Activated CD4-positive, alpha-beta T cell treated with anti-CD3 and anti-CD28 coated beads, Interleukin-2, amount 50 U/mL, for 1 hour (primary cell): ENCODE results near the gene C1orf185.
"Not testable (repeated sequence)": the region's sequence is repeated elsewhere in the genome, so short reads cannot be mapped to it uniquely, and the experiment has no call there.

ENCODE experiments used
- DNase-seq: peaks from one replicate; pipeline ENCODE4 v3.0.0-alpha.2; 2020

Gene C1orf185

DNA sequence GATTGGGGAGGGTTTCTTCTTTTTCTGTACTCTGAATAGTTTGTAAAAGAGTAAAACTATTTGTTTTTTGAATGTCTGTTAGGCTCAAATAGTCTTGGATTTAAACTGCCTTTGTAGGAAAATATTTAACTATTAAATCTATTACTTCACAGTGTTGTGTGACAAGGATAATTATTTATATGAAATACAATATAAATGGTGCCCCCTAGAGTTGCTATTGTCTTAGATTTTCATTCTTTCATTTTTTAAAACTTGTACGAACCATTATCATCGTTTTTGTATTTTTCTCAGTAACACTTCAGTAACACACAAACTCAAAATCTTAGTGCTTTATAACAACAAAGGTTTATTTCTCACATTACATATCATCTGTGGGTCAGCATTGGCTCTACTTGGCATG, 37.4 kb downstream of the C1orf185 start:
- no peak for DNase-seq

DNA sequence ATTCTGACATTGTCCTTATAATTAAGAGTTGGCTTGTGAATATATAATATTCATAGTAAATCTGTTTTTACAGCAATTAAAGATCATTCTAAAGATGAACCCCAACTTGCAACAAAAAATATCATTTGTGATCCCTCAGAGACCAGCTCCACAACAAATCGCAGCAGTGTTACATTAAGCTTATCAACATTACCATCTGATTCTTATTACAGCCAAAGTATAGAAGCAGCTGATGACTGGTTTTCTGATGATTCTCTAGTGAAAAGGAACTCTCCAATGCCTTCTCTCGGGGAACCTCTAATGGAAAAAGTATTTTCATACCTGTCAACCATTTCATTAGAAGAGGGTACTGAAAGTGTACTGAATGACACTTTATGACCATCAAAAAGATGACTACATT, 45.4 kb downstream of the C1orf185 start:
- no peak for DNase-seq

DNA sequence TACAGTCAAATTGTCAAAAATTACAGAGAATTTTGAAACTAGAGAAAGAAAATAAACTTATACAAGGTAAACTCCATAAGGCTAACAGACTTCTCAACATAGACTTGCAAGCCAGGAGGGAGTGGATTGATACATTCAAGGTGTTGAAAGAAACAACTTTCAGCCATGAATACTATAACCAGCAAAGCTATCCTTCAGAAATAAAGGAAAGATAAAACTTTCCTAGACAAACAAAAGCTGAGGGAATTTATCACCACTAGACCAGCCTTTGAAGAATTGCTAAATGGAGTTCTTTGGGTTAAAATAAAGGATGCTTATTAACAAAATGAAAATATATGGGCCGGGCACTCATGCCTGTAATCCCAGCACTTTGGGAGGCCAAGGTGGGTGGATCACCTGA, 52.7 kb downstream of the C1orf185 start:
- no peak for DNase-seq

GRCh38 chr1:51156752-51157151, 54.7 kb downstream of the C1orf185 start:
- no peak for DNase-seq

DNA sequence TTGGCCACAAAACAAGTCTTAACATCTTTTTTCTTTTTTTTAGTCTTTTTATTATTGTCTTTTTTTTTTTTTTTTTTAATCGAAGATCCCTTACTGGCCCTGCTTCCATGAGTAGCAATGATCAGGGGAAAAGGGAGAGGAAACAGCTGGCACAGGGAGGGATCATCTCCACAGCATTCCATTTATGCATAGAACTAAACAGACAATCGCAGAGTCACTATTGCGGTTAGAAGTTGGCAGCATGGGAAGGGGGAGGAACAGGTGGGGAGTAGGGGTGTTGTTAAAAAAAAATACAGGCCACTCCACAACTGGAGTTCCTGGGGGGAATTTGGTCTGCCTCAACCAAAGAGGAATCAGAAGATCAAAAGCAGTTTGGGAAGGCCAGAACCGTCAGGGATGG, 55.4 kb downstream of the C1orf185 start:
- DNase-seq, result no peak

DNA sequence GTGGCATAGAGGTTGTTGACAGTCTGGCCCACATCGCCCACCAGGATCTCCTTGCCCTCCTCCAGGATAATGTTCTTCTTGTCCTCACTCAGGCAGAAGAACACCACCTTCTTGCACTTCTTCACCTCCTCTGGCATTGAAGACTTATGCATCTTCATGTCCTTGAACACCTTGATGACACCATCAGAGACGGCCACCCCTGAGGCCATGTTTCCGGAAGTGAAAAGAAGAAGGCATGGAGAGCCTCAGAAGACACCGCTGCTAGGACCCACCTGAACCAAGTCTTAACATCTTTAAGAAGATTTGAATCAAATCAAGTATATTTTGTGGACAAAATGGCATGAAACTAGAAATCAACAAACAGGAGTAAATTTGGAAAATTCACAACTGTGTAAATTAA, 56.2 kb downstream of the C1orf185 start:
- DNase-seq, result no peak

DNA sequence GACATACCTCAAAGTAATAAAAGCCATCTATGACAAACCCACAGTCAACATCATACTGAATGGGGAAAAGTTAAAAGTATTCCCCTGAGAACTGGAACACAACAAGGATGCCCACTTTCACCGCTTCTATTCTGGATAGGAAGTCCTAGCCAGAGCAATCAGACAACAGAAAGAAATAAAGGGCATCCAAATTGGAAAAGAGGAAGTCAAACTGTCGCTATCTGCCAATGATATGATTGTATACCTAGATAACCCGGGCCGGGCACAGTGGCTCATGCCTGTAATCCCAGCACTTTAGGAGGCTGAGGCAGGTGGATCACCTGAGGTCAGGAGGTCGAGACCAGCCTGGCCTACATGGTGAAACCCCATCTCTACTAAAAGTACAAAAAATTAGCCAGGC, 60.5 kb downstream of the C1orf185 start:
- DNase-seq, result not testable (repeated sequence)

GRCh38 chr1:51165540-51165939, 63.5 kb downstream of the C1orf185 start:
- no peak for DNase-seq

GRCh38 chr1:51168266-51168845, 66.3 kb downstream of the C1orf185 start:
- DNase-seq, result no peak

GRCh38 chr1:51168936-51169335, 66.9 kb downstream of the C1orf185 start:
- DNase-seq, result no peak

- DNase-seq, result no peak
Observed at GRCh38 chr1:51170342-51170741, 68.3 kb downstream of the C1orf185 start.

DNA sequence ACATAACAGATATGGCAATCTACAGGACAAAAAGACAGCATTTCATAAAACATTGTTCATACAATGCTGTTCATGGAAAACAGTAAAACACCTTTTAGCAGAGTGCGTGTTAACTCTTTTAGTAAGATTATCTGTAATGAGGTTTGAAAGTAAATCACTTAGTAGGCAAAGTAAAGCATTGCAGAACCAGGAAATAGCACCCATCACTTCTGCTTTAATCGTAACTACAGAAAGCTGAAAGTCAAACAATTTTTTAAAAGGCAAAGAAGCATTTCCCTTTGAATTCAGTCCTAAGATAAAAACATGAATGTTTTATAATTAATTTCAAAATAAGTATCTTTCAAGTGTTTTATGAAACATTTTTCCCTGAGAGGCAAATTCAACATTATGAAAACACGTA, 70.8 kb downstream of the C1orf185 start:
- no peak for DNase-seq

DNA sequence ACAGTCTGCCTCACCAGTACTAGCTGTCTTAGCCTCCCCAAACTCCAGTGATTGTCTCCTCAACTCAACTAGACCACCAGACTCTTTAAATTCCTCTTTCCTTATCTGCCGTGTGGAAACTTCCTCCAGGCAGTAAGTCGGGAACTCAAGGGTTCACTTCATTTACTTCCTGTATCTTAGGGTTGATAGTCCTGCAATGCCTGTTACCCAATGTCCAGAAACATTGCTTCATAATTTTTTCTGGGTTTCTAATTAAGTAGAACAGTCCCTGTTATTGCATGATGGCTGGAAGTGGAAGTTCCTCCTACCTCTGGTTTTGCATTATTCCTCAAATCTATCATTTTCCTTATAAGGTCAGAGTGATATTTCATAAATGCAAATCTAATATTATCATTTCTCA, 73.2 kb downstream of the C1orf185 start:
- no peak for DNase-seq

DNA sequence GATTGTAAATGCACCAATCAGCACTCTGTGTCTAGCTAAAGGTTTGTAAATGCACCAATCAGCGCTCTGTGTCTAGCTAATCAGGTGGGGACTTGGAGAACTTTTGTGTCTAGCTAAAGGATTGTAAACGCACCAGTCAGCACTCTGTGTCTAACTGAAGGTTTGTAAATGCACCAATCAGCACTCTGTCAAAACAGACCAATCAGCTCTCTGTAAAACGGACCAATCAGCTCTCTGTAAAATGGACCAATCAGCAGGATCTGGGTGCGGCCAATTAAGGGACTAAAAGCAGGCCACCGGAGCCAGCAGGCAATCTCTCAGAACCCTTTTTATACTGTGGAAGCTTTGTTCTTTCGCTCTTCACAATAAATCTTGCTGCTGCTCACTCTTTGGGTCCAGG, 76.0 kb downstream of the C1orf185 start:
- not testable (repeated sequence) for DNase-seq

DNA sequence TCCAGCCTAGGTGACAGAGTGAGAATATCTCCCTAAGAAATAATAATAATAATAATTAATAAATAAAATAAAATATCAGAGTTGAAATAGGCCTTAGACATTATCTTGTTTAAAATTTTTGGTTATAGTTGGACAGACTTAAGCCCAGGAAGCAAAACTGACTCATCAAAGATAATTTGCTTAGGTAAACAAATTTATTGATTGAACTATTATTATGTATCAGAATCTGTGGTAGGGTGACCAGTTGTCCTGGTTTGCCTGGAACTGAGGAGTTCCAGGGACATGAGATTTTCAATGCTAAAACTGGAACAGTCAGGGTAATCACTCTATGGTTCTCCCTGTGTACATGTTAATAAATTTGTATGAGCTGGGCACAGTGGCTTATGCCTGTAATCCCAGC, 86.2 kb downstream of the C1orf185 start:
- DNase-seq, result no peak

- peak; percentile 26 for DNase-seq
Observed at GRCh38 chr1:51189421-51190073, 87.5 kb downstream of the C1orf185 start.

GRCh38 chr1:51190961-51191360, 88.9 kb downstream of the C1orf185 start:
- DNase-seq, result no peak

DNA sequence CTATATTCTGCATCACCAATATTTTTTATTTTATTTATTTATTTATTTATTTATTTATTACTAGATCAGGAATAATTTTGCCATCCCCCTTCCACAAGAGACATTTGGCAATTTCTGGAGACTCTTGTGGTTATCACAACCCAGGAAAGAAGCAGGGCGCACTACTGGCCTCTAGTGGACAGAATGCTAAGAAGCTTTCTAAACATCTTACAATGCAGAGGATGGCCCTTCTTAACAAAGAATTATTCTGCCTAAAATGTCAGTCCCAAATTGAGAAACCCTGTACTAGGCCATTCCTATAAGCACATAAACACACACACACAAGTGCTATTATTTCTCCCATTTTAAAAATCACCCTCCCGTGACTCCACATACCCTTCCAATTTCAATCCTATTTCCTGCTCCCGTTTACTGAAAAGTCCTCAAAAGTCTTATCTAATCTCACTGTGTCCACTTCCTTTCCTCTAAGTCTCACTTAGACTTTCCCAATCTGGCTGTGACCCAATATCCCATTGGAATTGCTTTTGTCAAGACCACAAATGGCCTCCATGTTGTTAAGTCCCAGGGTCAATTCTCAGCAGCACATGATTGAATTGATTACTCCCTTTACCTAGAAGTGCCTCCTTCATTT, 90.3 kb downstream of the C1orf185 start:
- DNase-seq, result peak; percentile 54

DNA sequence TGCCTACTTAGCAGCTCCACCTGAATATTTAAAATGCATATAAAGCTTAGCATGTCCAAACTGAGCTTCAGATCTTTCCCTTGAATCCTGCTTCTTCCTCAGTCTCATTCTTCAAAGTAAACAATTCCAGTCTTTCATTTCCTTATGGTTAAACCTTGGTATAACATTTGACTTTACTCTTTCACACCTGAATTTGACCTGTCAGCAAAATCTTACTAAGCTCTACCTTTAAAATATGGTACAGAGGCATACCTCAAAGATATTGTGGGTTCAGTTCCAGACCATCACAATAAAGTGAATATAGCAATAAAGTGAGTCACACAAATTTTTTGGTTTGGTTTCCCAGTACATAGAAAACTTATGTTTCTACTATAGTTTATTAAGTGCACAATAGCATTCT, 91.5 kb downstream of the C1orf185 start:
- no peak for DNase-seq
